ENCODE measurements around the gene RASSF8. TPM values are rescaled to one million over a fixed set of nuclear protein-coding genes. Genes with fewer than 3 reads are reported as not detected.

The RASSF8 gene
- total and polyA plus RNA-seq, 2 of the 8 experiments (the other 6 are each of a cell fraction or from before 2014, with no cell fraction given) = 6.4 to 46.7 TPM

DNA sequence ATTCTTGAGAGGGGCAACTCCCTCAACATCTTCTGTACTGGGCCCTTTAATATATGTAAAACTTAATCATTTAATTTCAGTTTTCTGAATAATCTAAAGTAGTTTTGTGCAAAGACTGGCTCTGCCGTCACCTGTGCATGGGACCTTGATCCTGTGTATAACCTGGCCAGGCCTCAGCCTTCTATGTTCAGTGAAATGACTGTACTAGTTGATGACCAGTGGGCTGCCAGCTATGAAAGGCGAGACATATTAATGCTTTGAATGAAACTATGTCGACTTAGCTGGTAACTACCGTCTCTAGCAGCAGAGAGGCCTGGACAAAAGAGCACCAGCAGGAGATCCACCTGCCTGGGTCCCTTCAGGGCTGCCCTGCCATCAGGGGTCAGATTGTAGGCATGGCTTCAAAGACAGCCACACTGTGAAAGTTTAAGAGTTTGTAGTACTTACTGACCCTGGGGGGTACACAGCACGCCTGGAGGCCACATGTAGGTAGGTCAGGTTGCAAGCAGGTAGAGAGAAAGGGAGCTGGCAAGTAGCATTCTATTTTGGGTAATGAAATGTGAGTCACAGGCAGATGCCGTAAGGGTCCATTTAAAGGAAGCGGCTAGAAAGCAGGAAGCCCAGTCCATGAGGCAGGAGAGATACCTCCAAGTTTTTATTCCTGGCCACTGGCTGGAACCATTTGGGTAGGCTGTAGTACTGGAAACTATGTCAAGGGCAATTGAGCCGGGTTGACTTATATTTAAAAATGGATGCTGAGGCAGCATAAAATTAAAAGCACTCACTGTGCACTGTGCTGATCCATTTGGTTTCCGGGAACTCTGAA lies 89.1 kb downstream of the RASSF8 start:
- H2BK120ac ChIP-seq (replicated peaks; ENCODE audit: low read depth, low read length) = no peak overlapping the region
- H3K18ac ChIP-seq (ENCODE audit: extremely low read depth, low read length) = no peak overlapping the region
- H3K27ac ChIP-seq (ENCODE audit: low read depth, low read length) = no peak overlapping the region
- ChIA-PET POLR2A (ENCODE audit: partially characterized antibody) (no interaction called here), CTCF (ENCODE audit: partially characterized antibody) (interaction anchor here (0.5 to 1.9 kb wide), 6 partner anchors 10 to 174 kb away, joined by 3 to 6 read pairs (median 3); no protein-coding TSS in a partner anchor)
- H3K56ac ChIP-seq (replicated peaks; ENCODE audit: insufficient read length, low read depth, low read length) = no peak overlapping the region
- peaks cover 5 to 8% of the 10 kb centered on the region in 2 experiments for H4K20me1 ChIP-seq (replicated peaks in 1 of 2; ENCODE audit: control insufficient read depth in 1 of 2, insufficient read depth in 2 of 2, low read length in 2 of 2)
- no peak overlapping the region for H2BK5ac ChIP-seq (ENCODE audit: low read depth, low read length)
- no peaks in the 10 kb centered on the region for H3K36me3 ChIP-seq (ENCODE audit: control insufficient read depth in 2 of 4, insufficient read depth in 4 of 4, low read length in 3 of 4)
- H3K4ac ChIP-seq (replicated peaks; ENCODE audit: insufficient read length, low read depth, low read length) = no peak overlapping the region
- peaks cover 0 to 27% of the 10 kb centered on the region in 2 experiments; a peak in 2 of 4 replicates for H3K79me2 ChIP-seq (ENCODE audit: control insufficient read depth in 1 of 2, insufficient read depth in 2 of 2, low read length in 2 of 2)
- H4K91ac ChIP-seq (replicated peaks; ENCODE audit: insufficient read length, low read length) = no peak overlapping the region
- no peaks in the 10 kb centered on the region for H3K79me1 ChIP-seq (ENCODE audit: low read depth, low read length)
- no peak overlapping the region for H4K5ac ChIP-seq (ENCODE audit: insufficient read length, low read depth, low read length)
- H3K4me1 ChIP-seq (replicated peaks in 1 of 4; ENCODE audit: control insufficient read depth in 3 of 4, insufficient read depth in 4 of 4, low read length in 3 of 4) = peaks cover 0 to 11% (median 6%) of the 10 kb centered on the region in 4 experiments; a peak in 3 of 7 replicates
- H2BK12ac ChIP-seq (ENCODE audit: low read depth, low read length) = no peak overlapping the region
- no peaks in the 10 kb centered on the region for H3K9me3 ChIP-seq (ENCODE audit: insufficient read depth in 2 of 2, low read depth in 1 of 2, low read length in 1 of 2)
- 54% methylated on average over 9 of the region's 9 CpGs; no CpG with 5 or more reads in 1 of the 2 experiments for WGBS, 2 experiments (ENCODE audit: extremely low coverage in 1 of 2, insufficient coverage in 1 of 2, insufficient read length in 1 of 2, insufficient replicate concordance in 2 of 2, low coverage in 1 of 2, low lambda C conversion rate in 2 of 2, missing lambda C conversion rate in 1 of 2)
- no peak overlapping the region for H2BK15ac ChIP-seq (ENCODE audit: low read length)
- H3K14ac ChIP-seq (ENCODE audit: insufficient read length) = no peak overlapping the region
- H3K23me2 ChIP-seq (ENCODE audit: low read depth, low read length) = no peaks in the 10 kb centered on the region
- H3K27me3 ChIP-seq (replicated peaks in 1 of 4; ENCODE audit: control insufficient read depth in 3 of 4, extremely low read depth in 1 of 4, insufficient read depth in 3 of 4, low read length in 3 of 4) = no peaks in the 10 kb centered on the region
- peak overlapping the region; percentile 39 to 51; a peak in 3 of 4 replicates for H3K4me2 ChIP-seq (ENCODE audit: insufficient read depth in 1 of 2, low read depth in 2 of 2, low read length in 2 of 2)
- H3K9ac ChIP-seq (replicated peaks in 1 of 4; ENCODE audit: extremely low read depth in 1 of 4, low read depth in 3 of 4, low read length in 3 of 4) = no peak overlapping the region
- no peak overlapping the region for H3K23ac ChIP-seq (ENCODE audit: insufficient read length)
- H2AK5ac ChIP-seq (ENCODE audit: low read depth, low read length) = no peak overlapping the region
- no peak overlapping the region for H4K8ac ChIP-seq (ENCODE audit: extremely low read depth, insufficient read depth, low read length)
- DNase-seq (ENCODE audit: low read depth in 1 of 2, low spot score in 2 of 2) (peak; percentile 53 to 60), FAIRE-seq (peak; percentile 73)
- H3K4me3 ChIP-seq (ENCODE audit: extremely low read depth in 1 of 4, insufficient read depth in 2 of 4, low read depth in 3 of 4, low read length in 4 of 4) = peak overlapping the region in 2 of 4 experiments; percentile 3 to 11; a peak in 1 of 8 replicates
- no peak overlapping the region for H2AFZ ChIP-seq (ENCODE audit: low read length)
- no peak overlapping the region for H2BK20ac ChIP-seq (ENCODE audit: low read length)
- TF ChIP-seq TCF12 (IDR thresholded peaks at IDR 0.05; ENCODE audit: low read depth, low read length) = peak; percentile 37; the same call in 1 of the 2 replicates
- TF ChIP-seq HDAC2 (IDR thresholded peaks at IDR 0.05; ENCODE audit: borderline replicate concordance in 1 of 2, low read depth in 2 of 2, low read length in 2 of 2) = 0 out of 4 replicates have a peak, but pooled peaks of 1 of the 2 experiments have one; percentile 46
- no peak for TF ChIP-seq PHF8 (conservative IDR thresholded peaks at IDR 0.05; ENCODE audit: low read depth, low read length)
- no peak for TF ChIP-seq POU5F1 (IDR thresholded peaks at IDR 0.05; ENCODE audit: low read depth, low read length)
- TF ChIP-seq TAF1 (IDR thresholded peaks at IDR 0.05; ENCODE audit: low read depth, low read length) = 0 out of 2 replicates have a peak, but pooled peaks have one; percentile 23
- TF ChIP-seq, protein P1, sequence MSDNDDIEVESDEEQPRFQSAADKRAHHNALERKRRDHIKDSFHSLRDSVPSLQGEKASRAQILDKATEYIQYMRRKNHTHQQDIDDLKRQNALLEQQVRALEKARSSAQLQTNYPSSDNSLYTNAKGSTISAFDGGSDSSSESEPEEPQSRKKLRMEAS (IDR thresholded peaks at IDR 0.05) = peak; percentile 64
- peak; percentile 49; the same call in 1 of the 2 replicates for TF ChIP-seq JUND (IDR thresholded peaks at IDR 0.05; ENCODE audit: low read length)
- TF ChIP-seq, protein P2, sequence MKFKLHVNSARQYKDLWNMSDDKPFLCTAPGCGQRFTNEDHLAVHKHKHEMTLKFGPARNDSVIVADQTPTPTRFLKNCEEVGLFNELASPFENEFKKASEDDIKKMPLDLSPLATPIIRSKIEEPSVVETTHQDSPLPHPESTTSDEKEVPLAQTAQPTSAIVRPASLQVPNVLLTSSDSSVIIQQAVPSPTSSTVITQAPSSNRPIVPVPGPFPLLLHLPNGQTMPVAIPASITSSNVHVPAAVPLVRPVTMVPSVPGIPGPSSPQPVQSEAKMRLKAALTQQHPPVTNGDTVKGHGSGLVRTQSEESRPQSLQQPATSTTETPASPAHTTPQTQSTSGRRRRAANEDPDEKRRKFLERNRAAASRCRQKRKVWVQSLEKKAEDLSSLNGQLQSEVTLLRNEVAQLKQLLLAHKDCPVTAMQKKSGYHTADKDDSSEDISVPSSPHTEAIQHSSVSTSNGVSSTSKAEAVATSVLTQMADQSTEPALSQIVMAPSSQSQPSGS (IDR thresholded peaks at IDR 0.05; ENCODE audit: low read length) = 0 out of 2 replicates have a peak, but pooled peaks have one; percentile 27
